DMS153 treated with DMSO at 0.1 percent for 48 hours (cell line): Measurements from ENCODE around the gene COLGALT1.
"Not testable (repeated sequence)": the region's sequence is repeated elsewhere in the genome, so short reads cannot be mapped to it uniquely, and the experiment has no call there.

Experiments used
- DNase-seq: peaks from one replicate; lab custom pipeline; 2025; ENCODE audit not compliant: unreplicated experiment; lab: John Stamatoyannopoulos, UW

The COLGALT1 gene

GRCh38 chr19:17556995-17557394 lies 1.5 kb downstream of the COLGALT1 start:
- DNase-seq, result no peak

GRCh38 chr19:17557466-17557865 lies 2.0 kb downstream of the COLGALT1 start:
- no peak for DNase-seq

- no peak for DNase-seq
These were observed 4.8 kb downstream of the COLGALT1 start for GRCh38 chr19:17560205-17560595.

GRCh38 chr19:17562097-17562496 lies 6.6 kb downstream of the COLGALT1 start:
- DNase-seq, result no peak

- no peak for DNase-seq
These were observed 7.1 kb downstream of the COLGALT1 start for GRCh38 chr19:17562561-17562960.

- no peak for DNase-seq
These were observed 9.3 kb downstream of the COLGALT1 start for GRCh38 chr19:17564781-17565180.

- DNase-seq, result no peak
These were observed 10.2 kb downstream of the COLGALT1 start for GRCh38 chr19:17565611-17566010.

GRCh38 chr19:17567940-17568339 lies 12.5 kb downstream of the COLGALT1 start:
- no peak for DNase-seq

- DNase-seq, result not testable (repeated sequence)
These were observed 14.8 kb downstream of the COLGALT1 start for GRCh38 chr19:17570291-17570690.

GRCh38 chr19:17570791-17571190 lies 15.3 kb downstream of the COLGALT1 start:
- DNase-seq, result no peak

GRCh38 chr19:17572638-17573037 lies 17.2 kb downstream of the COLGALT1 start:
- DNase-seq, result no peak

GRCh38 chr19:17575871-17576757 lies 20.7 kb downstream of the COLGALT1 start:
- no peak for DNase-seq

- DNase-seq, result no peak
These were observed 21.5 kb downstream of the COLGALT1 start for GRCh38 chr19:17576758-17577456.

GRCh38 chr19:17577457-17578097 lies 22.1 kb downstream of the COLGALT1 start:
- DNase-seq, result no peak

- no peak for DNase-seq
These were observed 24.3 kb downstream of the COLGALT1 start for GRCh38 chr19:17579661-17580244.

GRCh38 chr19:17580470-17581144 lies 25.2 kb downstream of the COLGALT1 start:
- DNase-seq, result no peak

- DNase-seq, result no peak
These were observed 25.9 kb downstream of the COLGALT1 start for GRCh38 chr19:17581211-17581874.

GRCh38 chr19:17582613-17583012 lies 27.2 kb downstream of the COLGALT1 start:
- no peak for DNase-seq

- DNase-seq, result no peak
These were observed 28.7 kb downstream of the COLGALT1 start for GRCh38 chr19:17584132-17584531.

- not testable (repeated sequence) for DNase-seq
These were observed 29.9 kb downstream of the COLGALT1 start for GRCh38 chr19:17585395-17585794.
